ENCODE measurements around the gene SP140. TPM values are rescaled to one million over a fixed set of nuclear protein-coding genes. Genes with fewer than 3 reads are reported as not detected.

Gene SP140
- total RNA-seq, 1 donor from 2014 or later, result 1.7 TPM

Other genes starting within 250 kb of the SP140 start
- gene SLC16A14, start 156.8 kb upstream of the SP140 start, total RNA-seq, result 9.9 TPM
- 15.2 TPM for gene SP110, start 5.8 kb upstream of the SP140 start, total RNA-seq
- gene SP140L, start 101.5 kb downstream of the SP140 start, total RNA-seq, result 6.7 TPM
- 38.8 TPM for gene SP100, start 190.5 kb downstream of the SP140 start, total RNA-seq

Data from tongue (tissue), 1 donor.